Testis (tissue), 2 donors: ENCODE measurements around the gene HGF.

Experiments
- POLR2A ChIP-seq: fragments of 450-650 bp; IDR thresholded peaks from one replicate; pipeline ENCODE4 v1.6.1; 2017; ENCODE audit warnings: antibody characterized with exemption, mild to moderate bottlenecking, moderate library complexity
- TF ChIP-seq, protein P1 (sequence below), 3 experiments: fragments of 450-650 bp in 2 of 3; fragments of 200-600 bp in 1 of 3; sonication (generic) in 1 of 3; IDR thresholded peaks; one replicate each; pipeline ENCODE4 v1.5.1; 2016 to 2019; ENCODE audit warnings: antibody characterized with exemption in 3 of 3, mild to moderate bottlenecking in 2 of 3, moderate library complexity in 1 of 3

DNA sequence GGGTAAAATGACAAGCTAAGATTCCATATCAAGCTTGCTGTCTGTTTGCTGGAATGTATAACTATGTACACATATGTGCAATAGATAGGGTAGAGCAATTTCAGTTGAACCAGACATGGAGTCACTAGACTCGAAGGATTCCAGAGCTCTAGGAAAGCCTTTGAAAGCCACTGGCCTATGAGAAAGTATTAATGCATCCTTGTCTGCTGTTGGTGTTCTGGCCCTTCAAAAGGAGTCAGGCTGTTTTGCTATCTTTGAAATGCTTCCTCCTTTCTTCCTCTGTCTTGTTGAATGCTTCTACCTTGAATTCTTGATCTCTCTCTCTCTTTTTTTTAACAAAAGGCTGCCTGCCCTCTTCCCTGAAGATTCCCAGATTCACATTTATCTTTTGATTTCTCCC lies 20.8 kb upstream of the HGF start:
- TF ChIP-seq POLR2A = no peak
- TF ChIP-seq, protein P1, sequence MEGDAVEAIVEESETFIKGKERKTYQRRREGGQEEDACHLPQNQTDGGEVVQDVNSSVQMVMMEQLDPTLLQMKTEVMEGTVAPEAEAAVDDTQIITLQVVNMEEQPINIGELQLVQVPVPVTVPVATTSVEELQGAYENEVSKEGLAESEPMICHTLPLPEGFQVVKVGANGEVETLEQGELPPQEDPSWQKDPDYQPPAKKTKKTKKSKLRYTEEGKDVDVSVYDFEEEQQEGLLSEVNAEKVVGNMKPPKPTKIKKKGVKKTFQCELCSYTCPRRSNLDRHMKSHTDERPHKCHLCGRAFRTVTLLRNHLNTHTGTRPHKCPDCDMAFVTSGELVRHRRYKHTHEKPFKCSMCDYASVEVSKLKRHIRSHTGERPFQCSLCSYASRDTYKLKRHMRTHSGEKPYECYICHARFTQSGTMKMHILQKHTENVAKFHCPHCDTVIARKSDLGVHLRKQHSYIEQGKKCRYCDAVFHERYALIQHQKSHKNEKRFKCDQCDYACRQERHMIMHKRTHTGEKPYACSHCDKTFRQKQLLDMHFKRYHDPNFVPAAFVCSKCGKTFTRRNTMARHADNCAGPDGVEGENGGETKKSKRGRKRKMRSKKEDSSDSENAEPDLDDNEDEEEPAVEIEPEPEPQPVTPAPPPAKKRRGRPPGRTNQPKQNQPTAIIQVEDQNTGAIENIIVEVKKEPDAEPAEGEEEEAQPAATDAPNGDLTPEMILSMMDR (IDR thresholded peaks at IDR 0.05) = no peak
